Activated CD4-positive, alpha-beta T cell treated with anti-CD3 and anti-CD28 coated beads, Interleukin-2, amount 10 ng/mL, durations not matched to agents 7 days and 5 days (primary cell): ENCODE measurements around the gene TFIP11. TPM values are rescaled to one million over a fixed set of nuclear protein-coding genes. Genes with fewer than 3 reads are reported as not detected.
"Not testable (repeated sequence)": the region's sequence is repeated elsewhere in the genome, so short reads cannot be mapped to it uniquely, and the experiment has no call there.

Source experiments
- CTCF ChIA-PET: fragments of 350-600 bp; sonication (Branson Sonifier 250); formaldehyde crosslinking; loops from one replicate; lab custom pipeline; 2021; ENCODE audit warnings: antibody characterized with exemption; lab: Charles Lee
- POLR2A ChIA-PET: fragments of 350-600 bp; sonication (Branson Sonifier 250); formaldehyde crosslinking; loops from one replicate; lab custom pipeline; 2021; ENCODE audit warnings: antibody characterized with exemption; lab: Charles Lee
- DNase-seq: peaks from one replicate; pipeline ENCODE4 v3.0.0-alpha.2; 2020
- H3K27ac Mint-ChIP-seq: one replicate; pipeline ENCODE4 v1.8.0; 2021; ENCODE audit warnings: mild to moderate bottlenecking, moderate library complexity, mixed read lengths
- H3K27me3 Mint-ChIP-seq: one replicate; pipeline ENCODE4 v1.8.0; 2021; ENCODE audit warnings: mixed read lengths
- H3K36me3 Mint-ChIP-seq: one replicate; pipeline ENCODE4 v1.8.0; 2021; ENCODE audit warnings: low read depth, mixed read lengths
- H3K4me1 Mint-ChIP-seq: one replicate; pipeline ENCODE4 v1.8.0; 2021; ENCODE audit warnings: mixed read lengths
- H3K4me3 Mint-ChIP-seq: one replicate; pipeline ENCODE4 v1.8.0; 2021; ENCODE audit warnings: mild to moderate bottlenecking, moderate library complexity, mixed read lengths
- H3K9me3 Mint-ChIP-seq: one replicate; pipeline ENCODE4 v1.8.0; 2021; ENCODE audit warnings: mixed read lengths
- total RNA-seq, 2 experiments: library from RNA; stranded (reverse); gene quantifications; one replicate each; pipeline ENCODE4 v1.2.3, GENCODE V29; 2021

TFIP11 gene
- total RNA-seq, 2 experiments from 2014 or later, result 52.5 to 58.5 TPM

- H3K4me3 Mint-ChIP-seq, result no peak overlapping the region
- no peaks in the 10 kb centered on the region for H3K9me3 Mint-ChIP-seq
- H3K4me1 Mint-ChIP-seq, result peaks cover 6% of the 10 kb centered on the region
- no peak for DNase-seq
- no peak overlapping the region for H3K27ac Mint-ChIP-seq
- POLR2A ChIA-PET, result no interaction called here
- no peaks in the 10 kb centered on the region for H3K27me3 Mint-ChIP-seq
- CTCF ChIA-PET, result interaction anchor here (0.9 to 2.6 kb wide), 4 partner anchors 9 to 108 kb away, joined by 3 to 7 read pairs (median 6); no protein-coding TSS in a partner anchor
- H3K36me3 Mint-ChIP-seq, result peaks cover 21% of the 10 kb centered on the region
Measured at GRCh38 chr22:26535603-26535908, 23.3 kb upstream of the TFIP11 start.

- no peaks in the 10 kb centered on the region for H3K27me3 Mint-ChIP-seq
- peaks cover 6% of the 10 kb centered on the region for H3K4me1 Mint-ChIP-seq
- H3K36me3 Mint-ChIP-seq, result peaks cover 22% of the 10 kb centered on the region
- H3K9me3 Mint-ChIP-seq, result no peaks in the 10 kb centered on the region
- DNase-seq, result no peak
- CTCF ChIA-PET, result interaction anchor here (0.9 to 2.6 kb wide), 5 partner anchors 9 to 108 kb away, joined by 3 to 7 read pairs (median 5); no protein-coding TSS in a partner anchor
- POLR2A ChIA-PET, result no interaction called here
- H3K27ac Mint-ChIP-seq, result no peak overlapping the region
- H3K4me3 Mint-ChIP-seq, result no peak overlapping the region
Measured at GRCh38 chr22:26534874-26535602, 22.8 kb upstream of the TFIP11 start.

- Mint-ChIP-seq H3K4me3 (no peak overlapping the region), H3K4me1 (peaks cover 6% of the 10 kb centered on the region), H3K27me3 (no peaks in the 10 kb centered on the region), H3K9me3 (no peaks in the 10 kb centered on the region), H3K27ac (no peak overlapping the region), H3K36me3 (peaks cover 23% of the 10 kb centered on the region)
- ChIA-PET POLR2A (no interaction called here), CTCF (interaction anchor here (1.0 to 1.4 kb wide), 2 partner anchors 10 to 67 kb away, joined by 3 to 6 read pairs; no protein-coding TSS in a partner anchor)
- DNase-seq, result no peak
Measured at GRCh38 chr22:26534171-26534855, 22.0 kb upstream of the TFIP11 start.

- ChIA-PET CTCF (no interaction called here), POLR2A (no interaction called here)
- no peaks in the 10 kb centered on the region for H3K9me3 Mint-ChIP-seq
- H3K4me1 Mint-ChIP-seq, result peaks cover 4% of the 10 kb centered on the region
- H3K4me3 Mint-ChIP-seq, result no peak overlapping the region
- no peaks in the 10 kb centered on the region for H3K27me3 Mint-ChIP-seq
- no peak overlapping the region for H3K27ac Mint-ChIP-seq
- H3K36me3 Mint-ChIP-seq, result peaks cover 26% of the 10 kb centered on the region
- DNase-seq, result no peak
Measured at GRCh38 chr22:26529345-26529744, 17.1 kb upstream of the TFIP11 start.

GRCh38 chr22:26528518-26528917 is 16.2 kb upstream of the TFIP11 start:
- POLR2A ChIA-PET, H3K4me1 Mint-ChIP-seq, H3K4me3 Mint-ChIP-seq, DNase-seq, H3K27ac Mint-ChIP-seq, H3K9me3 Mint-ChIP-seq, CTCF ChIA-PET, H3K27me3 Mint-ChIP-seq: not testable (repeated sequence)
- H3K36me3 Mint-ChIP-seq, result peaks cover 24% of the 10 kb centered on the region

GRCh38 chr22:26527574-26528465 is 15.5 kb upstream of the TFIP11 start:
- no peaks in the 10 kb centered on the region for H3K27me3 Mint-ChIP-seq
- ChIA-PET CTCF (no interaction called here), POLR2A (no interaction called here)
- no peak overlapping the region for H3K27ac Mint-ChIP-seq
- H3K4me3 Mint-ChIP-seq, result no peak overlapping the region
- peaks cover 23% of the 10 kb centered on the region for H3K36me3 Mint-ChIP-seq
- DNase-seq, result no peak
- peaks cover 4% of the 10 kb centered on the region for H3K4me1 Mint-ChIP-seq
- H3K9me3 Mint-ChIP-seq, result no peaks in the 10 kb centered on the region

- no peaks in the 10 kb centered on the region for H3K27me3 Mint-ChIP-seq
- no peak for DNase-seq
- peaks cover 22% of the 10 kb centered on the region for H3K36me3 Mint-ChIP-seq
- H3K4me1 Mint-ChIP-seq, result no peaks in the 10 kb centered on the region
- ChIA-PET CTCF (interaction anchor here (0.6 kb wide), 1 partner anchor 58 kb away, joined by 3 read pairs; no protein-coding TSS in a partner anchor), POLR2A (no interaction called here)
- no peaks in the 10 kb centered on the region for H3K9me3 Mint-ChIP-seq
- no peak overlapping the region for H3K4me3 Mint-ChIP-seq
- no peak overlapping the region for H3K27ac Mint-ChIP-seq
Measured at GRCh38 chr22:26527167-26527566, 14.9 kb upstream of the TFIP11 start.

- ChIA-PET POLR2A (no interaction called here), CTCF (no interaction called here)
- no peak overlapping the region for H3K4me3 Mint-ChIP-seq
- no peaks in the 10 kb centered on the region for H3K9me3 Mint-ChIP-seq
- no peak for DNase-seq
- no peak overlapping the region for H3K27ac Mint-ChIP-seq
- H3K36me3 Mint-ChIP-seq, result peaks cover 20% of the 10 kb centered on the region
- H3K27me3 Mint-ChIP-seq, result no peaks in the 10 kb centered on the region
- no peaks in the 10 kb centered on the region for H3K4me1 Mint-ChIP-seq
Measured at GRCh38 chr22:26525946-26526564, 13.8 kb upstream of the TFIP11 start.

GRCh38 chr22:26524870-26525269 is 12.6 kb upstream of the TFIP11 start:
- Mint-ChIP-seq H3K27ac (no peak overlapping the region), H3K4me3 (no peak overlapping the region), H3K27me3 (no peaks in the 10 kb centered on the region), H3K9me3 (no peaks in the 10 kb centered on the region), H3K4me1 (no peaks in the 10 kb centered on the region), H3K36me3 (peaks cover 15% of the 10 kb centered on the region)
- ChIA-PET CTCF (interaction anchor here (0.5 to 0.8 kb wide), 4 partner anchors 8 to 1076 kb away, joined by 3 to 4 read pairs (median 4); no protein-coding TSS in a partner anchor), POLR2A (no interaction called here)
- DNase-seq, result no peak

- DNase-seq, result no peak
- ChIA-PET POLR2A (no interaction called here), CTCF (interaction anchor here (1.2 to 1.9 kb wide), 3 partner anchors 10 to 19 kb away, joined by 3 to 5 read pairs (median 3); no protein-coding TSS in a partner anchor)
- H3K27me3 Mint-ChIP-seq, result no peaks in the 10 kb centered on the region
- no peak overlapping the region for H3K27ac Mint-ChIP-seq
- no peaks in the 10 kb centered on the region for H3K9me3 Mint-ChIP-seq
- H3K4me1 Mint-ChIP-seq, result no peaks in the 10 kb centered on the region
- H3K4me3 Mint-ChIP-seq, result no peak overlapping the region
- peaks cover 14% of the 10 kb centered on the region for H3K36me3 Mint-ChIP-seq
Measured at GRCh38 chr22:26522592-26522991, 10.3 kb upstream of the TFIP11 start.

- H3K27ac Mint-ChIP-seq, result no peak overlapping the region
- no peaks in the 10 kb centered on the region for H3K4me1 Mint-ChIP-seq
- H3K27me3 Mint-ChIP-seq, result no peaks in the 10 kb centered on the region
- no peaks in the 10 kb centered on the region for H3K9me3 Mint-ChIP-seq
- POLR2A ChIA-PET, result interaction anchor here (0.7 kb wide), 1 partner anchor 27 kb away, joined by 4 read pairs; no protein-coding TSS in a partner anchor
- CTCF ChIA-PET, result interaction anchor here (1.2 to 1.3 kb wide), 2 partner anchors 11 to 18 kb away, joined by 3 read pairs; no protein-coding TSS in a partner anchor
- DNase-seq, result no peak
- peaks cover 14% of the 10 kb centered on the region for H3K36me3 Mint-ChIP-seq
- H3K4me3 Mint-ChIP-seq, result no peak overlapping the region
Measured at GRCh38 chr22:26522012-26522411, 9.7 kb upstream of the TFIP11 start.

- POLR2A ChIA-PET, result interaction anchor here (0.7 kb wide), 1 partner anchor 47 kb away, joined by 3 read pairs; no protein-coding TSS in a partner anchor
Measured at GRCh38 chr22:26517429-26517828, 5.2 kb upstream of the TFIP11 start.

More at GRCh38 chr22:26517429-26517828, 5.2 kb upstream of the TFIP11 start:
- Mint-ChIP-seq H3K4me3 (no peak overlapping the region), H3K4me1 (peaks cover 18% of the 10 kb centered on the region), H3K27ac (no peak overlapping the region), H3K27me3 (no peaks in the 10 kb centered on the region), H3K36me3 (no peaks in the 10 kb centered on the region), H3K9me3 (no peaks in the 10 kb centered on the region)
- no peak for DNase-seq
- CTCF ChIA-PET, result no interaction called here
